ENCODE data around the gene C2CD4C.
"Not testable (repeated sequence)": the region's sequence is repeated elsewhere in the genome, so short reads cannot be mapped to it uniquely, and the experiment has no call there.

C2CD4C gene

GRCh38 chr19:435056-435706 is 26.2 kb upstream of the C2CD4C start:
- CTCF ChIA-PET, result no interaction called here
- TF ChIP-seq NFRKB (IDR thresholded peaks at IDR 0.05) (no peak), LEF1 (IDR thresholded peaks at IDR 0.05; ENCODE audit: borderline replicate concordance) (no peak), SUZ12 (IDR thresholded peaks at IDR 0.05) (no peak), ELF4 (IDR thresholded peaks at IDR 0.05) (no peak), FOXM1 (IDR thresholded peaks at IDR 0.05; ENCODE audit: borderline replicate concordance) (no peak), CTBP1 (IDR thresholded peaks at IDR 0.05; ENCODE audit: borderline replicate concordance) (no peak), L3MBTL2 (conservative IDR thresholded peaks at IDR 0.05) (no peak), ZNF384 (IDR thresholded peaks at IDR 0.05) (no peak), HDGF (IDR thresholded peaks at IDR 0.05; ENCODE audit: borderline replicate concordance) (no peak), ARNT (IDR thresholded peaks at IDR 0.05) (no peak), FOXK2 (IDR thresholded peaks at IDR 0.05) (no peak), TARDBP (IDR thresholded peaks at IDR 0.05) (no peak)
- POLR2A ChIA-PET, result no interaction called here
- no peak for DNase-seq (ENCODE audit: extremely low spot score)

GRCh38 chr19:434152-434960 is 25.4 kb upstream of the C2CD4C start:
- no peak for DNase-seq (ENCODE audit: extremely low spot score)
- CTCF ChIA-PET, result no interaction called here
- TF ChIP-seq FOXM1 (IDR thresholded peaks at IDR 0.05; ENCODE audit: borderline replicate concordance) (no peak), PKNOX1 (IDR thresholded peaks at IDR 0.05) (no peak), FOXK2 (IDR thresholded peaks at IDR 0.05) (no peak), CTBP1 (IDR thresholded peaks at IDR 0.05; ENCODE audit: borderline replicate concordance) (no peak), HDGF (IDR thresholded peaks at IDR 0.05; ENCODE audit: borderline replicate concordance) (no peak), ELF4 (IDR thresholded peaks at IDR 0.05) (no peak), L3MBTL2 (conservative IDR thresholded peaks at IDR 0.05) (no peak), LEF1 (IDR thresholded peaks at IDR 0.05; ENCODE audit: borderline replicate concordance) (no peak), SUZ12 (IDR thresholded peaks at IDR 0.05) (no peak), ZNF384 (IDR thresholded peaks at IDR 0.05) (no peak), SP1 (IDR thresholded peaks at IDR 0.05) (no peak), ARNT (IDR thresholded peaks at IDR 0.05) (no peak)
- POLR2A ChIA-PET, result no interaction called here

GRCh38 chr19:430701-431100 is 21.8 kb upstream of the C2CD4C start:
- TF ChIP-seq FOXK2 (IDR thresholded peaks at IDR 0.05) (no peak), TARDBP (IDR thresholded peaks at IDR 0.05) (no peak), NFRKB (IDR thresholded peaks at IDR 0.05) (no peak), PKNOX1 (IDR thresholded peaks at IDR 0.05) (no peak), FOXM1 (IDR thresholded peaks at IDR 0.05; ENCODE audit: borderline replicate concordance) (no peak)
- no peak for DNase-seq (ENCODE audit: extremely low spot score)
- POLR2A ChIA-PET, result no interaction called here
- CTCF ChIA-PET, result no interaction called here

- CTCF ChIA-PET, result no interaction called here
- no peak for DNase-seq (ENCODE audit: extremely low spot score)
- TF ChIP-seq PKNOX1 (IDR thresholded peaks at IDR 0.05), result no peak
- TF ChIP-seq L3MBTL2 (conservative IDR thresholded peaks at IDR 0.05), result no peak
- TF ChIP-seq LEF1 (IDR thresholded peaks at IDR 0.05; ENCODE audit: borderline replicate concordance), result no peak
- no peak for TF ChIP-seq FOXK2 (IDR thresholded peaks at IDR 0.05)
- no peak for TF ChIP-seq NFRKB (IDR thresholded peaks at IDR 0.05)
- TF ChIP-seq BHLHE40 (IDR thresholded peaks at IDR 0.05; ENCODE audit: borderline replicate concordance), result no peak
- TF ChIP-seq FOXM1 (IDR thresholded peaks at IDR 0.05; ENCODE audit: borderline replicate concordance), result no peak
- no peak for TF ChIP-seq ARNT (IDR thresholded peaks at IDR 0.05)
- TF ChIP-seq SP1 (IDR thresholded peaks at IDR 0.05), result no peak
- no peak for TF ChIP-seq SUZ12 (IDR thresholded peaks at IDR 0.05)
- no peak for TF ChIP-seq HDGF (IDR thresholded peaks at IDR 0.05; ENCODE audit: borderline replicate concordance)
- TF ChIP-seq FOXA1 (IDR thresholded peaks at IDR 0.05), result no peak
- no peak for TF ChIP-seq CTBP1 (IDR thresholded peaks at IDR 0.05; ENCODE audit: borderline replicate concordance)
- POLR2A ChIA-PET, result no interaction called here
Measured at GRCh38 chr19:428149-428548, 19.2 kb upstream of the C2CD4C start.

GRCh38 chr19:427675-428074 is 18.7 kb upstream of the C2CD4C start:
- POLR2A ChIA-PET; DNase-seq (ENCODE audit: extremely low spot score); CTCF ChIA-PET: not testable (repeated sequence)

- POLR2A ChIA-PET, result no interaction called here
- no peak for TF ChIP-seq PKNOX1 (IDR thresholded peaks at IDR 0.05)
- TF ChIP-seq FOXA1 (IDR thresholded peaks at IDR 0.05), result no peak
- no peak for TF ChIP-seq CTBP1 (IDR thresholded peaks at IDR 0.05; ENCODE audit: borderline replicate concordance)
- no peak for TF ChIP-seq SP1 (IDR thresholded peaks at IDR 0.05)
- TF ChIP-seq ELF4 (IDR thresholded peaks at IDR 0.05), result no peak
- no peak for TF ChIP-seq SUZ12 (IDR thresholded peaks at IDR 0.05)
- no peak for TF ChIP-seq ARNT (IDR thresholded peaks at IDR 0.05)
- no peak for TF ChIP-seq TARDBP (IDR thresholded peaks at IDR 0.05)
- TF ChIP-seq FOXK2 (IDR thresholded peaks at IDR 0.05), result no peak
- no peak for TF ChIP-seq L3MBTL2 (conservative IDR thresholded peaks at IDR 0.05)
- DNase-seq (ENCODE audit: extremely low spot score), result no peak
- CTCF ChIA-PET, result no interaction called here
Measured at GRCh38 chr19:426725-427445, 17.9 kb upstream of the C2CD4C start.

Measured in HEK293T (cell line).